Activated naive CD8-positive, alpha-beta T cell (primary cell): Measurements from ENCODE around the gene PRKCI.
"Not testable (repeated sequence)": the region's sequence is repeated elsewhere in the genome, so short reads cannot be mapped to it uniquely, and the experiment has no call there.

Source experiments
- H3K27ac Mint-ChIP-seq: one replicate; pipeline ENCODE4 v1.8.0; 2021; ENCODE audit warnings: mixed read lengths
- H3K27me3 Mint-ChIP-seq: one replicate; pipeline ENCODE4 v1.8.0; 2021; ENCODE audit warnings: mixed read lengths
- H3K36me3 Mint-ChIP-seq: one replicate; pipeline ENCODE4 v1.8.0; 2021; ENCODE audit warnings: mixed read lengths
- H3K4me1 Mint-ChIP-seq: one replicate; pipeline ENCODE4 v1.8.0; 2021; ENCODE audit warnings: low read depth, mixed read lengths
- H3K4me3 Mint-ChIP-seq: one replicate; pipeline ENCODE4 v1.8.0; 2021; ENCODE audit warnings: mild to moderate bottlenecking, mixed read lengths
- H3K9me3 Mint-ChIP-seq: one replicate; pipeline ENCODE4 v1.8.0; 2021; ENCODE audit warnings: low read depth, mixed read lengths

PRKCI gene

DNA sequence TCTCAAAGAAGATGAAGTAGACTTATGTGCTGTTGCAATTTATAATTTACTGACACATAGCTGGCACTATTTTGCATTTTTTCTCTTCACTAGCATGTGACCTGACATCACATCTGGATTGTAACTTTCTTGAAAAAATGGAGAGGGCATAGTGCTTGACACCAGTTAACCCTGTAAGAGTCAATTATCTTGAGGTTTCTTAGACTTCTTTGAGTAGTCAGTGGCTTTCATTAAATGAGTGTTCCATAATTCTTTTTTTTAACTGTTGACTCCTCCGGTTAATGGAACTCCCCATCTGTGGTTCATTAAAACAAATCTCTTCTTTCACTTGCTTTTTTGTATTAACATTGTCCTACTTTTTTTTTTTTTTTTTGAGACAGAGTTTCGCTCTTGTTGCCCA, 16.9 kb upstream of the PRKCI start:
- peaks cover 8% of the 10 kb centered on the region for H3K27me3 Mint-ChIP-seq
- no peaks in the 10 kb centered on the region for H3K9me3 Mint-ChIP-seq
- no peak overlapping the region for H3K4me3 Mint-ChIP-seq

DNA sequence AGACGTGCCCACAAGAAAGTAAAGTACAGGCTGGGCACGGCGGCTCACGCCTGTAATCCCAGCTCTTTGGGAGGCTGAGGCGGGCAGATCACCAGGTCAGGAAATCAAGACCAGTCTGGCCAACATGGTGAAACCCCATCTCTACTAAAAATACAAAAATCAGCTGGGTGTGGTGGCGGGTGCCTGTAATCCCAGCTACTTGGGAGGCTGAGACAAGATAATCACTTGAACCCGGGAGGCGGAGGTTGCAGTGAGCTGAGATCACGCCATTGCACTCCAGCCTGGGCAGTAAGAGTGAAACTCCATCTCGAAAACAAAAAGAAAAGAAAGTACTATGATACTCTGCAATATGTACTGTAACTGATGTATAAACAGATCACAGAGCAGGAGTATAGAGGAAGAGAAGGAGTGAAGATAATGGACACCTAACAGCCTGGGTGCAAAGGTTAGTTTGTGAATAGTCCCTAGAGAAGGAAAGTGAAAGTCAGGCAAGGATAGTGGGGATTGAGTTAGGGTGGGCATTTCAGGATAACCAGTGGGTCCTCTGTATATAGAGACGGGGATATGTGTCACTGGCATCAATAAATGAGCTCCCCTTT, 16.0 kb upstream of the PRKCI start:
- not testable (repeated sequence) for H3K27me3 Mint-ChIP-seq, H3K27ac Mint-ChIP-seq, H3K9me3 Mint-ChIP-seq, H3K4me1 Mint-ChIP-seq, H3K36me3 Mint-ChIP-seq, H3K4me3 Mint-ChIP-seq

More for the DNA sequence above, 16.9 kb upstream of the PRKCI start:
- Mint-ChIP-seq H3K27ac (no peak overlapping the region), H3K36me3 (peaks cover 2% of the 10 kb centered on the region), H3K4me1 (no peaks in the 10 kb centered on the region)

DNA sequence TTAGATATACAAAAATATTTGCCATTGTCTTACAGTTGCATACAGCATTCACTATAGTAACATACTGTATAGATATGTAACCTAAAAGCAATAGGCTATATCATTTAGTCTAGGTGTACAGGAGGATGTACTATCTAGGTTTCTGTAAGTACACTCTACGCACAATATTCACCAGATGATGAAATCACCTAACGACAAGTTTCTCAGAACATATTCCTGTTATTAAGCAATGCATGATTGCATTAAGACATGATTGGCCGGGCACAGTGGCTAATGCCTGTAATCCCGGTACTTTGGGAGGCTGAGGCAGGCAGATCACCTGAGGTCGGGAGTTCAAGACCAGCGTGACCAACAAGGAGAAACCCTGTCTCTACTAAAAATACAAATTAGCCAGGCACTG, 14.5 kb upstream of the PRKCI start:
- no peak overlapping the region for H3K27ac Mint-ChIP-seq
- H3K4me3 Mint-ChIP-seq, result no peak overlapping the region
- H3K36me3 Mint-ChIP-seq, result peaks cover 6% of the 10 kb centered on the region
- no peaks in the 10 kb centered on the region for H3K9me3 Mint-ChIP-seq
- no peaks in the 10 kb centered on the region for H3K4me1 Mint-ChIP-seq
- peaks cover 8% of the 10 kb centered on the region for H3K27me3 Mint-ChIP-seq

DNA sequence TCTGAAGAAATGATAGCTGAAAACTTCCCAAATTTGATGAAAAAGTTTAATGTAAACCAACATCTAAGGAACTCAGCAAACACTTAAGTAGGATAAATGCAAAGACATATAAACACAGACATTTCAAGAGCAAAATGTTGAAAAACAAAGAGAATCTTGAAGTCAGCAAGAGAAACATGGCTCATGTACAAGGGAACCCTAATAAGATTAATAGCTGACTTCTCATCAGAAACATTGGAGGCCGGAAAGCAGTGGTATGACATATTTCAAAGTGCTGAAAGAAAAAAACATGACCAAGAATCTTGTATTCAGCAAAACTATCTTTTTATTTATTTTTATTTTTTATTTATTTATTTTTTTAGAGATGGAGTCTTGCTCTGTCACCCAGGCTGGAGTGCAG, 10.6 kb upstream of the PRKCI start:
- no peak overlapping the region for H3K27ac Mint-ChIP-seq
- H3K9me3 Mint-ChIP-seq, result no peaks in the 10 kb centered on the region
- peaks cover 7% of the 10 kb centered on the region for H3K36me3 Mint-ChIP-seq
- H3K4me3 Mint-ChIP-seq, result no peak overlapping the region
- H3K4me1 Mint-ChIP-seq, result no peaks in the 10 kb centered on the region
- H3K27me3 Mint-ChIP-seq, result peaks cover 4% of the 10 kb centered on the region

DNA sequence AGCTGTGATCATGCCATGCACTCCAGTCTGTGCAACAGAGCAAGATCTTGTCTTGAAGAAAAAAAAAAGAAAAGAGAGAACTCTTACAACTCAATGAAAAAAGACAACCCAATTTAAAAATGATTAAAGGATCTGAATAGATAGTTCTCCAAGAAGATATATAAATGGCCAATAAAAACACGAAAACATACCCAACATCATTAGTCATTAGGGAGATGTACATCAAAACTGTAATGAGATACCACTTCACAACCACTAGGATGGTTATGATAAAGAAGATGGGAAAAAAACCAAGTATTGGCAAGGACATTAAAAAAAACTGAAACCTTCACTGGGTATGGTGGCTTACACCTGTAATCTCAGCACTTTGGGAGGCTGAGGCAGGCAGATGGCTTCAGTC, 2.4 kb upstream of the PRKCI start:
- Mint-ChIP-seq H3K4me1 (peaks cover 21% of the 10 kb centered on the region), H3K4me3 (no peak overlapping the region), H3K9me3 (no peaks in the 10 kb centered on the region), H3K36me3 (peaks cover 4% of the 10 kb centered on the region), H3K27ac (peak overlapping the region; percentile 2), H3K27me3 (no peaks in the 10 kb centered on the region)

DNA sequence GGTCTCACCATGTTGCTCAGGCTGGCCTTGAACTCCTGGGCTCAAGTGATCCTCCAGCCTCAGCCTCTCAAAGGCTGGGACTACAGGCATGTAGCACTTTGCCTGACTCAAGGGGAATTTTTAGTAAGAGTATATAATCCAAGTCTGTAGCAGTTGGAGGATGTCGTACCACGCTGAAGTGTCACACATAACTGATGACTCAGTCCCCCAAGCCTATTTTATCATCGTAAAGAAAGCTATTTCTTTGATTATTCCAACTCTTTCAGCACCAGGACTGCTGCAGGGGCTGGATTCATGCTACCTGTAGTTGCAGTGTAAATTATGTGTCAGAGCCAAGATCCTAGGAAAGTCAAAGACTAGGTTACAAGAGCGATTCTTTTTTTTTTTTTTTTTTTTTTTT, 1.4 kb upstream of the PRKCI start:
- Mint-ChIP-seq H3K9me3 (no peaks in the 10 kb centered on the region), H3K4me3 (peak overlapping the region; percentile 59), H3K27ac (no peak overlapping the region), H3K36me3 (no peaks in the 10 kb centered on the region), H3K27me3 (no peaks in the 10 kb centered on the region), H3K4me1 (peaks cover 29% of the 10 kb centered on the region)

DNA sequence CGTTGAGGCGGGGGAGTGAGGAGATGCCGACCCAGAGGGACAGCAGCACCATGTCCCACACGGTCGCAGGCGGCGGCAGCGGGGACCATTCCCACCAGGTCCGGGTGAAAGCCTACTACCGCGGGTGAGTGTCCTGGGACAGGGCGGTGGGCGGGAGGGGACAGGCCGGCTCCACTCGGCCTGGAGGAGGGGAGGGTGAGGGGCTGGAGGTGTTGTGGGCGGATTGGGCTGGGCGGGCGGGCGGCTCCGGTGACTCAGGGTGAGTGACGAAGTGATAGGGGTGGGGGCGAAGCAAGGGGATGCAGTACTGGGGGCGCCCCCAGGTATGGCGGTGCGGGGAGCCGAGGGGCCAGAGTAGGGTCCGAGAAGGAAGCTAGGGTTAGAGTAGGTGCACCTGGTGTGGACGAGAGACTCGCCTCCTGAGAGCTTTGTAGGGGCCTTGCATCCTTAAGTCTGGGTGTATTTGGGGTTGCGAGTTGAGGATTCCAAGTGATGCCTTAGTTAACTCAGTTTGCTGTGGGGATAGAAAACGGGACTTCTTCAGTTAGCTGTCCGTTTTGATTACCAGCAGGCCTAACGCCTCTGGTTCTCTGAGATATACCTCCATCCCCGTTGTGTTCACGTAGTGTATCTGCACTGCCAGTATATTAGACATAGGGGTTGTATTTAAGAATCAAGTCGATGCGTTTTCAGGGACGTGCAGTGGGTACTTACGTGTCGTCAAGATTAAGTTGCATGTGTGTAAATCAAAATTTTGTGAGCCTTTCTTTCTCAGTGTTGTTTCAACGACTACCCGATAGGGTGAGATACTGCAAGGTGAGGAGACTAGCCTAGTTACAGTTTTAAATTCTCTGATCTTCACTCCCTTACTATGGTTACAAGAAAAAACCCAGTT, 670 bp downstream of the PRKCI start:
- H3K27ac Mint-ChIP-seq, result peak overlapping the region; percentile 89
- H3K27me3 Mint-ChIP-seq, result no peaks in the 10 kb centered on the region
- peaks cover 38% of the 10 kb centered on the region for H3K4me1 Mint-ChIP-seq
- no peaks in the 10 kb centered on the region for H3K36me3 Mint-ChIP-seq
- peak overlapping the region; percentile 91 for H3K4me3 Mint-ChIP-seq
- no peaks in the 10 kb centered on the region for H3K9me3 Mint-ChIP-seq

DNA sequence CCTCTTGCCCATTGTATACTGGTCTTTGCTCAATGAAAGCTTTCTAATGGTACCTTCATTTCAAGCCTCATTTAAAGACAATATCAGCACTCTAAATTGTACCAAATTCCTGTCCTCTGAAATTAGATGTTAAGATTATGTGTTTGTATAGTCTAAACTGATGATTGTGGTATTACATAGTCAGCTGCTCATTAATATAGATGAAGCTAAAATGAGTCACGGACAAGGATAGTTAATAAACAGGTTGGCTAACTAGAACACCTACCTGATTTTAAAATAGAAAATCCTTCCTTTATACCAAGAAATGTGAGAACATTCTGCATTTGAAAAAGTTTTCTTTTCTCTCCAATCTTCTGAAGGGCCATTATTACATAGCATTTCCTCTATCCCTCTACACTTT, 2.9 kb downstream of the PRKCI start:
- Mint-ChIP-seq H3K27ac (peak overlapping the region; percentile 11), H3K9me3 (no peaks in the 10 kb centered on the region), H3K4me1 (peaks cover 44% of the 10 kb centered on the region), H3K36me3 (no peaks in the 10 kb centered on the region), H3K4me3 (peak overlapping the region; percentile 21), H3K27me3 (no peaks in the 10 kb centered on the region)

DNA sequence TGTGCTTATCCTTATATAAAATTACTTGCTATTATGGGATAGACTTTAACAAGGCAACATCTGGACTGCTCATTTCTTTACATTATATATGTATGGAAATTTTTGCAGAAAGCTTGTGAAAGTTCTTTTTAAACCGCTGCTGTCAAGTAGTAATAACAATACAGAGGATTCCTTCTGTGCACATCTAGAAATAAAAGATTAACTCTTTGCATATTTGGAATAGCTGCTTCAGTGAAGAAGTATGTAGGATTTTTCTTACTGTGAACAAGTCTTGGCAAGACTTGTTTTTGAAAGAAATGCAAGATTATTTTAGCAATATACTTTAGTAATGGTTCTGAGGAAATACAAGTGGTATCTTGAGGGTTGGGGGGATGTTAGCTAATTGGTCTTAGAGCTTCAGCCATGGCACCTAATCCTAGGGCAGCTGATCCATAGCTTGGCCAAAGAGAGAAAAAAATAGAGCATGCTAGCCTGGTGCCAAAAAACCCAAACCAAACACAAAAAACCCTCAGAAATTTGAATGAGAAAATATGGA, 4.3 kb downstream of the PRKCI start:
- H3K27me3 Mint-ChIP-seq, result no peaks in the 10 kb centered on the region
- peaks cover 42% of the 10 kb centered on the region for H3K4me1 Mint-ChIP-seq
- H3K27ac Mint-ChIP-seq, result peak overlapping the region; percentile 41
- no peaks in the 10 kb centered on the region for H3K36me3 Mint-ChIP-seq
- H3K4me3 Mint-ChIP-seq, result no peak overlapping the region
- peaks cover 2% of the 10 kb centered on the region for H3K9me3 Mint-ChIP-seq

DNA sequence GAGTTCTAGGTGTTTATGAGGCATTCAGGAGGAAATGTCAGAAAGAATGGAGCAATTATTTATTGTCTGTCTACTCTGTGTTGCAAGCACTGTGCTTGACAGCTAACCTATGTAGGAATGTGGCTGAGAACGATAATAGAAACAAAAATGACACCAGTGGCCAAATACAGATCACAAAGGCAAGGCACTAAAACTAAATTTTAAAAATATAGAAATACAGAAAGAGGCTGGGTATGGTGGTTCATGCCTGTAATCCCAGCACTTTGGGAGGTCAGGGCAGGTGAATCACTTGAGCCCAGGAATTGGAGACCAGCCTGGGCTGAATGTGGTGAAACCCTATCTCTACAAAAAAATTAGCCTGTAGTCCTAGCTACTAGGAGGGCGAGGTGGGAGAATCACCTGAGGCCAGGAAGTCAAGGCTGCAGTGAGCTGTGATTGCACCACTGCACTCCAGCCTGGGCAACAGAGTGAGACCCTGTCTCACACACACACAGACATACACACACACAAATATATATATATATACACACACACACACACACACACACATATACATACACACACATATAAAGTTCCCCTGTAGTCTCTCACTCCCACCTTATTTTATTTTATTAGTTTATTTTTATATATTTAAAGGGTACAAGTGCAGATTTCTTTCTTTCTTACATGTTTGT, 6.0 kb downstream of the PRKCI start:
- Mint-ChIP-seq H3K27me3 (no peaks in the 10 kb centered on the region), H3K27ac (no peak overlapping the region)

DNA sequence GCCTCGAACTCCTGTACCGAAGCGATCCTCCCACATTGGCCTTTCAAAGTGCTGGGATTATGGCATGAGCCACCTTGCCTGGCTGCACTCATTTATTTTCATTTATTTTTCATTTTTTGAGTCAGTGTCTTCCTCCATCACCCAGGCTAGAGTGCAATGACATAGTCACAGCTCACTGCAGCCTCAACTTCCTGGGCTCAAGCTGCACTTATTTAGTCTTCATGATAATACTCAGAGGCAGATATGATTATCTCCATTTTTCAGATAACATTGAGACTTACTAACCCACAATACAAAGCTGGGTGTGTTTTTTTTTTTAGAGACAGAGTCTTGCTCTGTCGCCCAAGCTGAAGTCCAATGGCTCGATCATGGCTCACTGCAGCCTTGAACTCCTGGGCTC, 10.0 kb downstream of the PRKCI start:
- no peaks in the 10 kb centered on the region for H3K27me3 Mint-ChIP-seq
- H3K4me3 Mint-ChIP-seq, result no peak overlapping the region
- peaks cover 12% of the 10 kb centered on the region for H3K4me1 Mint-ChIP-seq
- H3K9me3 Mint-ChIP-seq, result peaks cover 2% of the 10 kb centered on the region
- H3K27ac Mint-ChIP-seq, result no peak overlapping the region
- peaks cover 13% of the 10 kb centered on the region for H3K36me3 Mint-ChIP-seq

More for the DNA sequence above, 6.0 kb downstream of the PRKCI start:
- peaks cover 2% of the 10 kb centered on the region for H3K9me3 Mint-ChIP-seq
- peaks cover 3% of the 10 kb centered on the region for H3K36me3 Mint-ChIP-seq
- H3K4me3 Mint-ChIP-seq, result no peak overlapping the region
- peaks cover 34% of the 10 kb centered on the region for H3K4me1 Mint-ChIP-seq

DNA sequence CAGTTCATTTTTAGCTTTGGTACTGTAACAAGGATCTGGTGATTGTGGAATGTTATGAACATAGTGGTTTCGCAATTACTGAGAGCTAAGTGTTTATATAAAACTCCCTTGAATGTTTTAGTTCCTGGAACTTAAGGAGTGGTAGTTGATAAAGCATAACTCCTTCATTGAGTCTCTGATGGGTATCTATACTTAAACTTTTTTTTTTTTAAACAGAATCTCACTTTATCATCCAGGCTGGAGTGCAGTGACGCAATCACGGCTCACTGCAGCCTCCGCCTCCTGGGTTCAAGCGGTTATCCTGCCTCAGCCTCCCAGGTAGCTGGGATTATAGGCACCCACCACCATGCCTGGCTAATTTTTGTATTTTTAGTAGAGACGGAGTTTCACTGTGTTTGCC, 11.3 kb downstream of the PRKCI start:
- no peak overlapping the region for H3K27ac Mint-ChIP-seq
- H3K9me3 Mint-ChIP-seq, result peaks cover 2% of the 10 kb centered on the region
- H3K4me3 Mint-ChIP-seq, result no peak overlapping the region
- H3K36me3 Mint-ChIP-seq, result peaks cover 15% of the 10 kb centered on the region
- H3K27me3 Mint-ChIP-seq, result no peaks in the 10 kb centered on the region
- H3K4me1 Mint-ChIP-seq, result peaks cover 4% of the 10 kb centered on the region

DNA sequence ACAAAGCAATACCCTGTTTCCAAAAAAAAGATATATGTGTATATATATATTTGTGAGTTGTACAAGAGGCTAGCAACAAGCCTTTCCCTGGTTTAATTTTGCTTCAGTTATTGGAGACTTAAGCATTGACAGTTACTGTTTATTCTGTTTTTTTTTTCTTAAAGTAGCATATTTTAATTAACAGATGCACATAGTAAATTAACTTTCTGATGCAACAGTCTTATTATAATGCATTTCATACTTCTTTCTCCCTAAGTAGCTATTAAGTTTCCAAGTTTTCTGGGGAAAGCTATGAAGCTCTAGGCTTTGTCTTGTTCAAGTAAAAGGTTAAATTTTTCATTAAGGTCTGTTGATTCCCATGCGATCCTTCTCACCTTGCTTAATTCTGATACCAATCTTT, 17.9 kb downstream of the PRKCI start:
- Mint-ChIP-seq H3K27ac (no peak overlapping the region), H3K9me3 (no peaks in the 10 kb centered on the region), H3K27me3 (no peaks in the 10 kb centered on the region), H3K4me3 (no peak overlapping the region), H3K36me3 (peaks cover 20% of the 10 kb centered on the region), H3K4me1 (no peaks in the 10 kb centered on the region)

DNA sequence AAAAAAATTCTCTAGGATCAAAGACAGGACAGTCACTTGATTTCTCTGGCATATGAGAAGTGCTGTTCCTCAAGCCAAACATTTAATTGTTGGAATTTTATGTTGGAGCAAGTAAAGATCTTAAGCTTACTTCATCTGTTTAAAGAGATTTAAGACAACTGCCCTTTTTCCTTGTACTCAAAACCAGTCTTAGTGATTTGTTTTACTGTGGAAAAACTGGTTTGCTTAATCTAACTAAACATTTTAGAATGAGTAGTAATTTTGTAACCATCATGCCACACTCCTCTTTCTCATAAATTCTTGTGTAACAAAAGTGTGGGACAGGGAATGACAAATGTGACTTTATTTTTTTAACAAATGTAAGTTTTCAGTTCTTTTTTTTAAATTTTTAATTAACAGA, 18.4 kb downstream of the PRKCI start:
- no peaks in the 10 kb centered on the region for H3K27me3 Mint-ChIP-seq
- H3K27ac Mint-ChIP-seq, result no peak overlapping the region
- H3K9me3 Mint-ChIP-seq, result no peaks in the 10 kb centered on the region
- H3K4me1 Mint-ChIP-seq, result no peaks in the 10 kb centered on the region
- H3K4me3 Mint-ChIP-seq, result no peak overlapping the region
- H3K36me3 Mint-ChIP-seq, result peaks cover 19% of the 10 kb centered on the region

DNA sequence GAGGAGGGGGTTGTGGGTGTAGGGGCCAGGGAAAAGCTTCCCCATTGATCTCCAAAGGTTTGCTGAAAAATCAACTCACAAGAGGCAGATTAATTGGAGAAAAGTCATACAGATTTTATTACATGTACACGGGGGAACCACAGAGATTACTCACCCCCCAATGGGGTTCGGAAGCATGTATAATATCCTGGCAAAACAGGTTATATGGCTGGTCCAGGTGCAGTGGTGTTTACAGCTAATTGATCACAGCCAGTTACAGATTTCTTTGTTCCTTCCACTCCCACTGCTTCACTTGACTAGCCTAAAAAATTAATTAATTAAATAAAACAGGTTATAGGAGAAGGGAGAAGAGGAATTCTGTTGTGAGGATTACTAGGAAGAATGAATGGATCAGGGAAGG, 22.4 kb downstream of the PRKCI start:
- Mint-ChIP-seq H3K9me3 (no peaks in the 10 kb centered on the region), H3K4me3 (no peak overlapping the region), H3K36me3 (peaks cover 15% of the 10 kb centered on the region), H3K27me3 (no peaks in the 10 kb centered on the region), H3K27ac (no peak overlapping the region), H3K4me1 (no peaks in the 10 kb centered on the region)
